NCI-H2081 treated with DMSO at 0.1 percent for 48 hours (cell line): Measurements from ENCODE around the gene SGSM2.

Experiments
- DNase-seq: peaks from one replicate; lab custom pipeline; 2025; lab: John Stamatoyannopoulos, UW

SGSM2 gene

GRCh38 chr17:2423271-2423670, 86.0 kb downstream of the SGSM2 start:
- no peak for DNase-seq

- DNase-seq = no peak
These were observed 89.9 kb downstream of the SGSM2 start for GRCh38 chr17:2427215-2427614.

DNA sequence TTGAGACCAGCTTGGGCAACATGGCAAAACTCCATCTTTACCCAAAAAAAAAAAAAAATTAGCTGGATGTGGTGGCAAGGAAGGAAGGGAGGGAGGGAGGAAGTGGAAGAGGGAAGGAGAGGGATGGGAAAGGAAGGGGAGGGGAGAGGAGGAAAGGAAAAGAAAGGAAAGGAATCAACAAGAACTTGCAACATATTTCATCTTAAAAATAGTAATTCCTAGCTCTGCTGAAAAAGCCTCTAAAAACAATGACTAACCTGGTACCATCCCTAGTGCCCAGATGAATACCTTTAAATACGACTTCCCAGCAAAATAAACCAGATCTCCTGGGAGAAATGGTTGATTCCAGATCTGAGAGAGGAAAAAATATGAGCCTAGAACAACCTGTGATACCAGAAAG, 90.6 kb downstream of the SGSM2 start:
- no peak for DNase-seq
